CD4-positive, alpha-beta T cell (primary cell): Measurements from ENCODE around the gene MOAP1. TPM values are rescaled to one million over a fixed set of nuclear protein-coding genes. Genes with fewer than 3 reads are reported as not detected.
A peak's percentile ranks its signal among the peaks of the same experiment; 100 is the strongest.

ENCODE experiments used
- ATAC-seq: fragments of 200-7000 bp; cut with Tn5 transposase; one replicate; pipeline ENCODE4 v1.10.0; 2022; ENCODE audit warnings: mild to moderate bottlenecking; ENCODE audit not compliant: poor library complexity
- CTCF ChIA-PET: fragments of 350-600 bp; sonication (Branson Sonifier 250); formaldehyde crosslinking; loops from one replicate; lab custom pipeline; 2021; ENCODE audit warnings: antibody characterized with exemption, inconsistent platforms; lab: Charles Lee
- POLR2A ChIA-PET: fragments of 350-600 bp; sonication (Branson Sonifier 250); formaldehyde crosslinking; loops from one replicate; lab custom pipeline; 2021; ENCODE audit warnings: antibody characterized with exemption, inconsistent platforms; lab: Charles Lee
- DNase-seq, 14 experiments: peaks; one replicate each; pipeline ENCODE4 v3.0.0-alpha.2; 2013 to 2020; ENCODE audit warnings: mixed read lengths in 2 of 14
- H3K27ac ChIP-seq, 2 donors: one replicate each; pipeline versions ENCODE4 v1.5.1 to v1.7.0; 2013; ENCODE audit warnings: low read length in 2 of 2, low read depth in 1 of 2, mild to moderate bottlenecking in 1 of 2
- H3K27me3 ChIP-seq, 2 experiments: 1 replicate in 1 of 2; 2 replicates in 1 of 2; pipeline versions ENCODE4 v1.6.1 to v1.7.0; 2013; ENCODE audit warnings: low read length in 2 of 2, control low read depth in 1 of 2, mild to moderate bottlenecking in 1 of 2, moderate library complexity in 1 of 2; ENCODE audit not compliant: insufficient read depth in 2 of 2, control insufficient read depth in 1 of 2
- H3K36me3 ChIP-seq: one replicate; pipeline ENCODE4 v1.6.1; 2013; ENCODE audit warnings: low read length, control low read depth; ENCODE audit not compliant: insufficient read depth
- H3K4me1 ChIP-seq: one replicate; pipeline ENCODE4 v1.6.1; 2013; ENCODE audit warnings: low read length, control low read depth; ENCODE audit not compliant: insufficient read depth
- H3K4me3 ChIP-seq: one replicate; pipeline ENCODE4 v1.5.1; 2013; ENCODE audit warnings: mild to moderate bottlenecking, low read length, moderate library complexity
- H3K9me3 ChIP-seq, 2 experiments: 1 replicate in 1 of 2; 2 replicates in 1 of 2; pipeline versions ENCODE4 v1.6.1 to v1.7.0; 2013; ENCODE audit warnings: low read length in 2 of 2, mild to moderate bottlenecking in 2 of 2, control low read depth in 1 of 2, moderate library complexity in 1 of 2; ENCODE audit not compliant: control insufficient read depth in 1 of 2, insufficient read depth in 1 of 2
- H3K27ac Mint-ChIP-seq: one replicate; pipeline ENCODE4 v1.8.0; 2020; ENCODE audit warnings: mixed read lengths
- H3K27me3 Mint-ChIP-seq: one replicate; pipeline ENCODE4 v1.8.0; 2021; ENCODE audit warnings: mixed read lengths
- H3K36me3 Mint-ChIP-seq: one replicate; pipeline ENCODE4 v1.8.0; 2021; ENCODE audit warnings: low read depth, mixed read lengths
- H3K4me1 Mint-ChIP-seq: one replicate; pipeline ENCODE4 v1.8.0; 2021; ENCODE audit warnings: low read depth, mixed read lengths
- H3K4me3 Mint-ChIP-seq: one replicate; pipeline ENCODE4 v1.8.0; 2020; ENCODE audit warnings: mild to moderate bottlenecking, mixed read lengths
- H3K9me3 Mint-ChIP-seq: one replicate; pipeline ENCODE4 v1.8.0; 2020; ENCODE audit warnings: mixed read lengths
- intact Hi-C, 2 experiments: fragments of 100-400 bp; cut with DNase I in 1 of 2; cut with micrococcal nuclease in 1 of 2; formaldehyde crosslinking; loops; one replicate each; pipeline versions ENCODE4 v1.15.1 to v1.9.0; 2023 to 2025; cut with DNase I, micrococcal nuclease
- total RNA-seq, 174 experiments: library from RNA in 2 of 174; stranded (reverse) in 2 of 174; gene quantifications; one replicate each; pipeline ENCODE4 v1.2.3 and lab custom pipeline; 2021 to 2026
- TF ChIP-seq, protein P1 (sequence below): fragments of 200-600 bp; IDR thresholded peaks from one replicate; pipeline ENCODE4 v1.8.0; 2022; ENCODE audit warnings: antibody characterized with exemption, mild to moderate bottlenecking

Gene MOAP1
- total RNA-seq, 2 experiments from 2014 or later, result 127 to 130 TPM

DNA sequence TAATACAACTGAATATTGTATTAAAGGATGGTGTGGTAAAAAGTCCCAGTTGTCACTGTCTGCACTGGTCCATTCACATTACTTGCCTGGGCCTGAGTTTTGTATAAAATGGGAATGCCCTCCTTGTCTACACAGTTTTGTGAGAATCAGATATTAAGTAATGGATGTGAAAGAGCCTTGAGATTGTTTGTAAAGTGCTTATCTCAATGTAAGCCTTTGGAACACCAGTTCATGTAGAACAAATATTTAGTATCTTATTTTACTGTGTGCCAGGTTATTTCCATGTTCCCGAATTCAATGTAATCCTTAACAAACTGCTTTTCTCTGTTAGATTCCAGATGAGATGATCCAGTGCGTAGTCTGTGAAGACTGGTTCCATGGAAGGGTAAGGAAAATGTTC, 29.9 kb upstream of the MOAP1 start:
- H3K36me3 ChIP-seq, result peaks cover 38% of the 10 kb centered on the region
- intact Hi-C loops, result no loop called here
- peaks cover 74% of the 10 kb centered on the region for H3K36me3 Mint-ChIP-seq
- TF ChIP-seq, protein P1, sequence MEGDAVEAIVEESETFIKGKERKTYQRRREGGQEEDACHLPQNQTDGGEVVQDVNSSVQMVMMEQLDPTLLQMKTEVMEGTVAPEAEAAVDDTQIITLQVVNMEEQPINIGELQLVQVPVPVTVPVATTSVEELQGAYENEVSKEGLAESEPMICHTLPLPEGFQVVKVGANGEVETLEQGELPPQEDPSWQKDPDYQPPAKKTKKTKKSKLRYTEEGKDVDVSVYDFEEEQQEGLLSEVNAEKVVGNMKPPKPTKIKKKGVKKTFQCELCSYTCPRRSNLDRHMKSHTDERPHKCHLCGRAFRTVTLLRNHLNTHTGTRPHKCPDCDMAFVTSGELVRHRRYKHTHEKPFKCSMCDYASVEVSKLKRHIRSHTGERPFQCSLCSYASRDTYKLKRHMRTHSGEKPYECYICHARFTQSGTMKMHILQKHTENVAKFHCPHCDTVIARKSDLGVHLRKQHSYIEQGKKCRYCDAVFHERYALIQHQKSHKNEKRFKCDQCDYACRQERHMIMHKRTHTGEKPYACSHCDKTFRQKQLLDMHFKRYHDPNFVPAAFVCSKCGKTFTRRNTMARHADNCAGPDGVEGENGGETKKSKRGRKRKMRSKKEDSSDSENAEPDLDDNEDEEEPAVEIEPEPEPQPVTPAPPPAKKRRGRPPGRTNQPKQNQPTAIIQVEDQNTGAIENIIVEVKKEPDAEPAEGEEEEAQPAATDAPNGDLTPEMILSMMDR, result no peak
- no peaks in the 10 kb centered on the region for H3K9me3 Mint-ChIP-seq
- H3K9me3 ChIP-seq, result no peaks in the 10 kb centered on the region
- no peaks in the 10 kb centered on the region for H3K4me1 ChIP-seq
- H3K27me3 ChIP-seq, result no peaks in the 10 kb centered on the region
- CTCF ChIA-PET, result no interaction called here
- no peaks in the 10 kb centered on the region for H3K27me3 Mint-ChIP-seq
- peaks cover 2% of the 10 kb centered on the region for H3K4me1 Mint-ChIP-seq
- H3K4me3 Mint-ChIP-seq, result no peak overlapping the region
- POLR2A ChIA-PET, result no interaction called here
- DNase-seq, result no peak
- ATAC-seq, result no peak
- no peak overlapping the region for H3K27ac ChIP-seq
- no peak overlapping the region for H3K27ac Mint-ChIP-seq
- H3K4me3 ChIP-seq, result no peak overlapping the region

DNA sequence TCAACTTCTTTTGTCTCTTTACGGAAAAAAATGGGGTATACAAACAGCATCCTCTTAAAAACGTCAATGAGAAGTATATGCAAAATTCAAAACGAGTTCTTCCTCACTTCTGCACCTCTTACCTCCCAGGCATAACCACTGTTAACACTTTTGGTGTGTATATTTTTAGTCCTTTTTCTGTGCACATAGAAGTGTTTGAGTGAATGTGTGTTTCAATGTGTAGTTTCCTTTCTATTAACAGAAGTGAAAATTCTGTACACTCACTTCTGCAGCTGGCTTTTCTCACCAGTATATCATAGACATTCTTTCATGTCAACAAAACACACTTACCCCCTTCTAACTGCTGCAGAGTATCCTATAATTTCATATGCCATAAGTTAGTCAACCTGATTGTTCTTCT, 27.7 kb upstream of the MOAP1 start:
- TF ChIP-seq, protein P1, result no peak
- H3K9me3 ChIP-seq, result no peaks in the 10 kb centered on the region
- H3K27me3 ChIP-seq, result no peaks in the 10 kb centered on the region
- peaks cover 7% of the 10 kb centered on the region for H3K4me1 ChIP-seq
- Mint-ChIP-seq H3K9me3 (no peaks in the 10 kb centered on the region), H3K27ac (no peak overlapping the region), H3K27me3 (no peaks in the 10 kb centered on the region), H3K4me3 (no peak overlapping the region), H3K4me1 (peaks cover 20% of the 10 kb centered on the region), H3K36me3 (peaks cover 66% of the 10 kb centered on the region)
- no peak for DNase-seq
- ATAC-seq, result no peak
- POLR2A ChIA-PET, result no interaction called here
- CTCF ChIA-PET, result no interaction called here
- H3K36me3 ChIP-seq, result peaks cover 32% of the 10 kb centered on the region
- H3K4me3 ChIP-seq, result no peak overlapping the region
- intact Hi-C loops, result no loop called here
- no peak overlapping the region for H3K27ac ChIP-seq

DNA sequence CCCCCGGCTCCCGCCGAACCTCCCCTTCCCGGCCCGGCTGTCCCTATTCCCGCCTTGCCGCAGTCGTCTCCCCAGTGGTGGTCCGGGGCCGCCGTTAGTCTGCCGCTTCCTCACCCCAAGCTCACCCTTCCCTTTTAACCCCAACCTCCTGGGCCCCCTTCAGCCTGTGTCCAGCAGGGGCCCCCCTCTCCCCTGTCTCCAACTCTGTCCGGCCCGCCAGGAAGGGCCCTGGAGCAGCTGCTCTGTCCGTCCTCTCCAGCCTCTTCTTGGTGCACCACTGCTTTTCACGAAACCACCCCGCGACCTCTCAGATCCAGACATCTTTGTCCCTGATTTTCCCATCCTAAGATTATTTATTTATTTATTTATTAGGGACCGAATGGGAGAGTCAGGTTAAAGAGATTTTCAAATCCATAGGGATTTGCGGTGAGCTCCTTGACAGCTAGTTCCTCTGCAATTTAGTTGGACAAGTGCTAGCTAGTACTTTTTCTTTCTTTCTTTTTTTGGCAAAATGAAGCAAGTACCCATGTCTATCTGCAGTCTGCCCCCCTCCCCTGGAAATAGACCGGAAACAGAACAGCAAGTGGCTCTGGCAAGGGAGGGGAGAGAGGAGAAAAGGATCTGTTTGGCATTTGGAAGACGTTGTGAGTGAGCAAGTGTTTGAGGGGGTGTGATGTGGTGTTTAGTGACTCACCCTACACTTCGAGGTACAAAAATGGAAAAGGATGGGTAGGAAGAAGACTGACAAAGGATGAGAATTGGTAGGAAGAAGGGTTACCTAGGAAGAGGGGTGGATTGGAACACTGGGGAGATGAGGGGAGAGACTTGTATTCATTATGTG, 23.0 kb upstream of the MOAP1 start:
- POLR2A ChIA-PET, result interaction anchor here (0.9 to 5.1 kb wide), 6 partner anchors 11 to 127 kb away, joined by 3 to 101 read pairs (median 4); partner anchors contain the start of genes LYSET and MOAP1
- DNase-seq, result peak in 4 of 14 experiments; percentile 26 to 48 (median 32)
- H3K4me1 Mint-ChIP-seq, result peaks cover 52% of the 10 kb centered on the region

More for the DNA sequence above, 23.0 kb upstream of the MOAP1 start:
- H3K9me3 ChIP-seq, result no peaks in the 10 kb centered on the region
- no peaks in the 10 kb centered on the region for H3K9me3 Mint-ChIP-seq
- peaks cover 9% of the 10 kb centered on the region for H3K36me3 ChIP-seq
- intact Hi-C loops, result loop anchor here (1.0 to 5.0 kb wide), 5 partner anchors 22 to 415 kb away; partner anchors contain the start of genes LYSET (in 2 of the 2), BTBD7 (in 1 of the 2), GOLGA5 (in 1 of the 2) and ITPK1 (in 1 of the 2)
- H3K36me3 Mint-ChIP-seq, result peaks cover 30% of the 10 kb centered on the region
- H3K27me3 ChIP-seq, result no peaks in the 10 kb centered on the region
- CTCF ChIA-PET, result interaction anchor here (1.3 to 4.5 kb wide), 5 partner anchors 11 to 68 kb away, joined by 4 to 37 read pairs (median 7); partner anchors contain the start of genes LYSET and MOAP1
- no peaks in the 10 kb centered on the region for H3K27me3 Mint-ChIP-seq
- peaks cover 32% of the 10 kb centered on the region for H3K4me1 ChIP-seq
- peak overlapping the region; percentile 95 for H3K27ac Mint-ChIP-seq
- peak overlapping the region; percentile 97 for H3K4me3 Mint-ChIP-seq
- peak; percentile 6 for ATAC-seq
- H3K4me3 ChIP-seq, result peak overlapping the region; percentile 93
- H3K27ac ChIP-seq, result peak overlapping the region; percentile 10 to 56
- TF ChIP-seq, protein P1, result peak; percentile 17
